Measurements from ENCODE around the gene TBX4. TPM values are rescaled to one million over a fixed set of nuclear protein-coding genes. Genes with fewer than 3 reads are reported as not detected.

TBX4 gene
- total RNA-seq, 2 donors from 2014 or later, result not detected

DNA sequence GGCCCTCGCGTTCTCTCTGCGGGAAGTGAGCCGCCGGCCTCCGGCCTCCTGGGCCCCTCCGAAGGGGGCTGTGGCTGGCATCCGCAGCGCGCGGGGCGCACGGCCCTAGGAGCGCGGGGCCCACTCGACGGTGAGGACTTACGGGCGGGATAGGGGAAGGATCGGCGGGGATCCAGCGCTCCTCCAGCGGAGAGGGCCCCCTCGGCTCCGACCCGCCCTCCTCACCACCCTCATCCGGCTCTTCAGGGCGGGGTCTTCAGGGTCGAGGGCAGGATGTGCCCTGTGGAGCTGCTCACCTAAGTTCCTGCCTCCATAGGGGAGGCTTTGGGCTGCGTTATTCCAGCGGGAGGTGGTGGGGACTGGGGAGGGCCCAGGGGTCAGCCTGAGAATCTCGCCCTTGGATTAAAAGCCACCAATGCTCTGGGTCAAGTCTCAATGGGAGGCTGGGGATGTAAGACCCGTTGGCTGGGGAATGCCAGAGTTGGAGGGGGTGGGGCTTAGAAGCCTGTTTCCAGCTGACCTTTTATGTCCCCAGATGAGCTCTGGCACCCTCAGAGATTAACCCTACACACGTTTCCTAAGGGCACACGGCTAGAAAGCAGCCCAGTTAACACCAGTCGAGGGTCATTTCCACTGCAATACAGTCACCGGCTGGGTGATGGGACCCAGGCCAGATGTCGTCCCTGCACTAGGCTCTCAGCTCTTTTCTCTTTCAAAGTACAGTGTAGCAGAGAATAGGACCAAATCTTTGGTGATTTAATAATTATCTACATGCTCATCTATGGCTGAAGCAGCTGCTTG is 39.2 kb upstream of the TBX4 start:
- 12 to 16% methylated on average over 14 to 38 of the region's 38 CpGs for WGBS, 2 experiments (ENCODE audit: insufficient coverage in 1 of 2, insufficient read length in 1 of 2)
- peaks cover 78% of the 10 kb centered on the region for H3K27me3 Mint-ChIP-seq (ENCODE audit: insufficient read depth)
- H3K27ac Mint-ChIP-seq, result no peak overlapping the region
- H3K4me3 ChIP-seq (ENCODE audit: low read length), result peak overlapping the region; percentile 80
- no peaks in the 10 kb centered on the region for H3K4me1 ChIP-seq (ENCODE audit: control insufficient read depth, insufficient read depth, low read length)
- peaks cover 11% of the 10 kb centered on the region for H3K4me1 Mint-ChIP-seq
- H3K4me3 Mint-ChIP-seq, result peak overlapping the region; percentile 60
- H3K27ac ChIP-seq (ENCODE audit: low read depth, low read length), result no peak overlapping the region
- no peaks in the 10 kb centered on the region for H3K36me3 ChIP-seq (ENCODE audit: control insufficient read depth, insufficient read depth, low read length)
- no peak for DNase-seq
- H3K9me3 ChIP-seq (ENCODE audit: control insufficient read depth, low read length), result no peaks in the 10 kb centered on the region
- H3K9me3 Mint-ChIP-seq, result no peaks in the 10 kb centered on the region
- H3K9ac ChIP-seq (ENCODE audit: extremely low read depth, low read length, poor library complexity, severe bottlenecking), result peak overlapping the region; percentile 20
- TF ChIP-seq, protein P1, sequence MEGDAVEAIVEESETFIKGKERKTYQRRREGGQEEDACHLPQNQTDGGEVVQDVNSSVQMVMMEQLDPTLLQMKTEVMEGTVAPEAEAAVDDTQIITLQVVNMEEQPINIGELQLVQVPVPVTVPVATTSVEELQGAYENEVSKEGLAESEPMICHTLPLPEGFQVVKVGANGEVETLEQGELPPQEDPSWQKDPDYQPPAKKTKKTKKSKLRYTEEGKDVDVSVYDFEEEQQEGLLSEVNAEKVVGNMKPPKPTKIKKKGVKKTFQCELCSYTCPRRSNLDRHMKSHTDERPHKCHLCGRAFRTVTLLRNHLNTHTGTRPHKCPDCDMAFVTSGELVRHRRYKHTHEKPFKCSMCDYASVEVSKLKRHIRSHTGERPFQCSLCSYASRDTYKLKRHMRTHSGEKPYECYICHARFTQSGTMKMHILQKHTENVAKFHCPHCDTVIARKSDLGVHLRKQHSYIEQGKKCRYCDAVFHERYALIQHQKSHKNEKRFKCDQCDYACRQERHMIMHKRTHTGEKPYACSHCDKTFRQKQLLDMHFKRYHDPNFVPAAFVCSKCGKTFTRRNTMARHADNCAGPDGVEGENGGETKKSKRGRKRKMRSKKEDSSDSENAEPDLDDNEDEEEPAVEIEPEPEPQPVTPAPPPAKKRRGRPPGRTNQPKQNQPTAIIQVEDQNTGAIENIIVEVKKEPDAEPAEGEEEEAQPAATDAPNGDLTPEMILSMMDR (conservative IDR thresholded peaks at IDR 0.05), result no peak
- H3K36me3 Mint-ChIP-seq (ENCODE audit: low read depth), result no peaks in the 10 kb centered on the region
- peaks cover 88% of the 10 kb centered on the region for H3K27me3 ChIP-seq (ENCODE audit: control insufficient read depth, insufficient read depth, low read length, poor library complexity, severe bottlenecking)

GRCh38 chr17:61413661-61414126 is 38.5 kb upstream of the TBX4 start:
- Histone ChIP-seq H3K27me3 (ENCODE audit: control insufficient read depth, insufficient read depth, low read length, poor library complexity, severe bottlenecking) (peaks cover 82% of the 10 kb centered on the region), H3K27ac (ENCODE audit: low read depth, low read length) (no peak overlapping the region), H3K4me3 (ENCODE audit: low read length) (peak overlapping the region; percentile 80), H3K4me1 (ENCODE audit: control insufficient read depth, insufficient read depth, low read length) (no peaks in the 10 kb centered on the region), H3K36me3 (ENCODE audit: control insufficient read depth, insufficient read depth, low read length) (no peaks in the 10 kb centered on the region), H3K9me3 (ENCODE audit: control insufficient read depth, low read length) (no peaks in the 10 kb centered on the region), H3K9ac (ENCODE audit: extremely low read depth, low read length, poor library complexity, severe bottlenecking) (no peak overlapping the region)
- Mint-ChIP-seq H3K4me3 (peak overlapping the region; percentile 60), H3K9me3 (no peaks in the 10 kb centered on the region), H3K27me3 (ENCODE audit: insufficient read depth) (peaks cover 75% of the 10 kb centered on the region), H3K4me1 (peaks cover 10% of the 10 kb centered on the region), H3K27ac (no peak overlapping the region), H3K36me3 (ENCODE audit: low read depth) (no peaks in the 10 kb centered on the region)
- WGBS, 2 experiments (ENCODE audit: insufficient coverage in 1 of 2, insufficient read length in 1 of 2), result 93 to 95% methylated on average over 4 to 8 of the region's 8 CpGs
- peak; percentile 45 for DNase-seq
- TF ChIP-seq, protein P1 (conservative IDR thresholded peaks at IDR 0.05), result no peak

DNA sequence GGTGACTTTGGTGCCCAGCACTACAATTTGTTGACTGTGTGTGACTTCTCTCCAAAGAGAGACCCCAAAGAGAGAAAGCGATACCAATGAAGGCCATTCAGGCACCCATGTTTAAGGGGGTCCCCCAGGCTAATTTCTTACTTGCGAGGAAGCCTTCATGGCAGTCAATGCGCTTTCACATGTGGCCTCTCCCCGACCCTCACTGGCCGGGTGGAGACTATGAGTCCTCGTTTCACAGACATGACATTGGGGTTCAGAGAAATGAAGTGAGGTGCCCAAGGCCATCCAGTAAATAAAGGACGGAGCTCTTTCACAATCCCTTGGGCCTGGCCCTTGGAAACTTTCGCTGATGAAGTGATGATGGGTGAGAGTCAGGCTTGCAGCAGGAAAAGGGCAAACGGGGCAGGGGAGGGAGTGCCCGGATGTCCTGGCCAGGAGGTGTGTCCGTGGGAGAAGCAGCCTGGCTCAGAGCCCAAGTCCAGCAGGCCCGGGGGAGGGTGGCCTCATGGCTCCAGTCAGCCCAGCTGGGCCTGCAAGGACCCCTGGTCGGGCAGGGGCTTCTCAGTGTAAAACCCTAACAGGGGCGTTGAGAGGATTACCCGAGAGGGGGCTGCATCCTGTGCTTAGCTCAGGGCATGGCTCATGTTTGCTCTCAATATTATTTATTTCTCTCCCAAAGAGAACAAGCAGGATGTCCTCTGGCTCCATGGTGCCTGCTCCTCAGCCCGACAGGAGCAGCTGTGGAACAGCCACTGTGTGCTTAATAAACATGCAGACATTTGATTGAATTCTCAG is 37.9 kb upstream of the TBX4 start:
- no peaks in the 10 kb centered on the region for H3K4me1 ChIP-seq (ENCODE audit: control insufficient read depth, insufficient read depth, low read length)
- H3K27ac ChIP-seq (ENCODE audit: low read depth, low read length), result no peak overlapping the region
- Mint-ChIP-seq H3K4me3 (no peak overlapping the region), H3K36me3 (ENCODE audit: low read depth) (no peaks in the 10 kb centered on the region), H3K27me3 (ENCODE audit: insufficient read depth) (peaks cover 72% of the 10 kb centered on the region), H3K4me1 (peaks cover 8% of the 10 kb centered on the region), H3K27ac (no peak overlapping the region), H3K9me3 (no peaks in the 10 kb centered on the region)
- WGBS, 2 experiments (ENCODE audit: insufficient coverage in 1 of 2, insufficient read length in 1 of 2), result 85 to 94% methylated on average over 10 to 16 of the region's 16 CpGs
- H3K27me3 ChIP-seq (ENCODE audit: control insufficient read depth, insufficient read depth, low read length, poor library complexity, severe bottlenecking), result peaks cover 75% of the 10 kb centered on the region
- no peaks in the 10 kb centered on the region for H3K36me3 ChIP-seq (ENCODE audit: control insufficient read depth, insufficient read depth, low read length)
- TF ChIP-seq, protein P1 (conservative IDR thresholded peaks at IDR 0.05), result no peak
- peak; percentile 51 for DNase-seq
- no peak overlapping the region for H3K9ac ChIP-seq (ENCODE audit: extremely low read depth, low read length, poor library complexity, severe bottlenecking)
- H3K9me3 ChIP-seq (ENCODE audit: control insufficient read depth, low read length), result no peaks in the 10 kb centered on the region
- no peak overlapping the region for H3K4me3 ChIP-seq (ENCODE audit: low read length)

All from endodermal cell (in vitro differentiated cells).